HG03432 (cell line): Measurements from ENCODE around the gene MARCHF2.

Experiments used
- ATAC-seq: cut with Tn5 transposase; IDR thresholded peaks from one replicate; pipeline ENCODE4 v1.9.1; 2021; ENCODE audit warnings: mild to moderate bottlenecking, moderate library complexity; ENCODE audit not compliant: unreplicated experiment

Gene MARCHF2

DNA sequence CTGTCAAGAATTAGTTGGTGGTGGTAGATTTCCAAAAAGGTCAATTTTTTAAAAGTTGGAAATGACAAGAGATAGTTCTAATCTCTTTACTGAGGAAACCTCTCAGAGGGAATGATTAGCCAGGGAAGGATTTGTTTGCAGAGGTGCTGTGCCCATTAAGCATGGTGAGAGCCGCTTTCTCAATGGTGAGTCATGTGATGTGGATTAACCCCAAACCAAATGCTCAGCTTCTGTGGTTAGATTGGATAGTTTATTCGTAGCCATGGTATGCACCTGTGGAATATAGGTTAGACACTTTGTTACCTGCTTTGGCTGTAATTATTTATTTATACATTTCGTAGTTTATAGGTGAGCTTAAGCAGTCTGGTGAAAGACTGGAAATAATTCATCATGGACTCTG is 38.8 kb downstream of the MARCHF2 start:
- ATAC-seq: no peak

DNA sequence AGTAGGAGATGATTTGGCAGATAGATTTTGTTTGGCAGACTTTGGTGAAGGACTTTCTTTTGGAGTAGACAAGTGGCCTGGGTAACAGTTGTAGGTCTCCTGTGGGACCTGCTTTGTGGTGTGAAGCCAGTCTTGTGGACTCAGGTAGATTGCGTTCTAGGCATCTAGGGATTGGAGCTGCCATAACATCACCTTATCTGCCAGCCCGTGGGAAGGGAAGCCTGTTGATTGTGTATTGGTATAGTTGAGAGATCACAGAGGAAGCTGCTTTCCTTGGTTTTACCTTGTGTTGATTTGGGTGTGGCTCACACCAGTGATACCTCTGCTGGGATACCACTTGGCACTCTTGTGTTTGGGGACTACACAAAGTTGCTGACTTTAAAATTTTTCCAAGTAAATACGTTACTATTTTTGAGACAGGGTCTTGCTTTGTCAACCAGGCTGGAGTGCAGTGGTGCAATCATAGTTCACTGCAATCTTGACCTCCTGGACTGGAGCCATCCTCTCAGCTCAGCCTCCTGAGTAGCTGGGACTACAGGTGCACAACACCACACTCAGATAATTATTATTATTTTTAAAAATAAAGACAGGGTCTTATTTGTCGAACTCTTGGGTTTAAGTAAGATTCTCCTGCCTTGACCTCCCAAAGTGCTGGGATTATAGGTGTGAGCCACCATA is 39.5 kb downstream of the MARCHF2 start:
- no peak for ATAC-seq

DNA sequence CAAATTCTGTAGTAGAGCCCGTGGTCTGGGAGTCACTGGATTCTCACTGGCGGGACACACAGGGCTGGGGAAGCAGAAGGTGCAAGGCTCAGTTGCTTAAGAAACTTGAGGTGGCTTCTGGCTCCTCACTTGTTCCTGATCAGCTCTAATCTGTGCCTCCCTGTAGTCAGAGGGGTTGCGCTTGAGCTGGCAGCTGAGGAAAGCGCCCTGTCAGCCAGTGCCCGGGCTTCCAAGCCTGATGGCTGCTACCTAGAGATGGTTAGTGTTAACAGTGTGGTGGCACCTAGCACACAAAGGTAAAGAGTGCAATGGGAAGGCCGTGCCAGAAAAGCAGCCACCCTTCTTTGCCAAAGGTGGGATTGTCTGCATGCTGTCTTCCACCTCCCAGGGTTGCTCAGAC is 40.5 kb downstream of the MARCHF2 start:
- ATAC-seq: no peak

GRCh38 chr19:8454218-8454617 is 41.1 kb downstream of the MARCHF2 start:
- no peak for ATAC-seq

DNA sequence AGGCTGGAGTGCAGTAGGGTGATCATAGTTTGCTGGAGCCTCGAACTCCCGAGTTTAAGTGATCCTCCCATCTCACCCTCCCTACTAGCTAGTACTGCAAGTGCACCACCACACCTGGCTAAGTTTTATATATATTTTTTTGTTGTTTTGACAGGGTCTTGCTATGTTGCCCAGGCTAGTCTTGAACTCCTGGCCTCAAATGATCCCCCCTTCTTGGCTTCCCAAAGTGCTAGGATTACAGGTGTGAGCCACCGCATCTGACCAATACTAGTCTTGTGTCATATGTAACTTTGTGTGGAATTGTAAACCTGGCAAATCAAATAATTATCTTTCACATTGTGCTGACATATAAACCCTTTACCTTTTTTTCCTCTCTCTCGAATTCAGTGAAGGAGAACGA is 41.9 kb downstream of the MARCHF2 start:
- no peak for ATAC-seq

- ATAC-seq: no peak
Measured at GRCh38 chr19:8456064-8456463, 43.0 kb downstream of the MARCHF2 start.

GRCh38 chr19:8457209-8457608 is 44.1 kb downstream of the MARCHF2 start:
- ATAC-seq: no peak

DNA sequence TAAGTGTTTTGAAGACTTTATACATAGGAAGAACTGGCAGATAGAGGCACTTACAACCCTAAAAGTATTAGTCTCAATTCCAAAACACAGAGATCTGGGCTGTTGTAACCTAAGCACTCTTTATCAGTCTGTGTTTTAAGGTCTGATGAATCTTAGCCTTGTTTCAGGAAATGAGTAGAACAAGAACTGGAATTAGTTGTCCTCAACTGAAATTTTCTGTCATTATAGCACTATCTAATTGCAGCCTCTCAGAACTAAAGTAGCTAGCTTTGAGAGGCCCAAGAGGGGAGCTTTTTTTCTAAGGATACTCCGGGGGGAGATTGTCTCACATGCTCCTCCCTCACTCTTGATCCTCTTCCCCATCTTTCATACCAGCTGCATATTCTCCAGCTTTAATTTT is 44.7 kb downstream of the MARCHF2 start:
- ATAC-seq: no peak

GRCh38 chr19:8458380-8458779 is 45.3 kb downstream of the MARCHF2 start:
- no peak for ATAC-seq

DNA sequence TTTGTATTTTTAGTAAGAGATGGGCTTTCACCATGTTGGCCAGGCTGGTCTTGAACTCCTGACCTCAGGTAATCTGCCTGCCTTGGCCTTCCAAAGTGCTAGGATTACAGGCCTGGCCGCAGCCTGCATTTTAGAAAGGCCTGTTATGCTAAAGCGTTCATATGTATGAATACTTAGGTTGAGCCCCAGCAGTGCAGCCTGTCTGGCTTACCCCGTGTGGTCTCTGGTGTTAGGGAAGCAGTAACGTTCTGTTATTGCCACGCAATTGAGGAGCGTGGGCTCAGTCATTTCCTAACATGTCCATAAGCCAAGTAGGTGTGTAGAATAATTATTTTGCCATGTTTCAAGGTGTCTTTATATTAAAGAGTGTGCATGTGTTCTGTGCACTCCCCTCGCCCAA is 46.0 kb downstream of the MARCHF2 start:
- no peak for ATAC-seq

DNA sequence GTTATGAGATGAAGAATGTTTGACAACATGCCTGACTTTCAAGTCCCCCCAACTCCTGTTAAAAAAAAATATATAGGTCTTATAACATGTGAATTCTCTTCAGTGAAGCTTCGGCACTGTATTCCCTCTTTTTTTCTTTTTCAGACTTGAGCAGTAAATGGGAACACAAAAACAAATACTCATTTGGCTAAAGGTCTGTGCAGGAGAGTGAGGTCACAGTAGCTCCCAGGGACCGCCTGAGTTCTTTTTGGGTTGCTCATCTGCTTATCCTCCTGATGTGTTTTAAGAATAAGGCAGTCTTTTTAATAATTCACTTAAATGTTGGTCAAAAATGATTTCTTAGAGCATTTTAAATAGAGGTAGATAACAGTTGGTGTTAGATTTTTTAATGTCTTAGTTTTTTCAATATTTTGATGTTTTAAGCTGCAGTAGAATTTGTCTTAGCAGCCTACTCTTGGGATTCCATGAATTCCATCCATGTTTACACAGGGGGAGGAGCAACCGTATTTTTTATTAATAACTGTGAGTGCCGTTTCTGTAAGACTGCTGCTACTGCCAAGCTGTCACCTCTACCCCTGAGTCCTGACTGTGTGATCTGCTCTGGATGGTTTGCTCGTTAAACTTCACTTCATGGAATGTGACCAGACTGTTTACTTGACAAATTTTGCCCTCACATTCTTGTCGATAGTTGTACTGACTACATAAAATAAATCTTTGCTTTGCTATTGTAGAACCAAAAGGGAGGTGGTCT is 46.6 kb downstream of the MARCHF2 start:
- ATAC-seq: no peak

DNA sequence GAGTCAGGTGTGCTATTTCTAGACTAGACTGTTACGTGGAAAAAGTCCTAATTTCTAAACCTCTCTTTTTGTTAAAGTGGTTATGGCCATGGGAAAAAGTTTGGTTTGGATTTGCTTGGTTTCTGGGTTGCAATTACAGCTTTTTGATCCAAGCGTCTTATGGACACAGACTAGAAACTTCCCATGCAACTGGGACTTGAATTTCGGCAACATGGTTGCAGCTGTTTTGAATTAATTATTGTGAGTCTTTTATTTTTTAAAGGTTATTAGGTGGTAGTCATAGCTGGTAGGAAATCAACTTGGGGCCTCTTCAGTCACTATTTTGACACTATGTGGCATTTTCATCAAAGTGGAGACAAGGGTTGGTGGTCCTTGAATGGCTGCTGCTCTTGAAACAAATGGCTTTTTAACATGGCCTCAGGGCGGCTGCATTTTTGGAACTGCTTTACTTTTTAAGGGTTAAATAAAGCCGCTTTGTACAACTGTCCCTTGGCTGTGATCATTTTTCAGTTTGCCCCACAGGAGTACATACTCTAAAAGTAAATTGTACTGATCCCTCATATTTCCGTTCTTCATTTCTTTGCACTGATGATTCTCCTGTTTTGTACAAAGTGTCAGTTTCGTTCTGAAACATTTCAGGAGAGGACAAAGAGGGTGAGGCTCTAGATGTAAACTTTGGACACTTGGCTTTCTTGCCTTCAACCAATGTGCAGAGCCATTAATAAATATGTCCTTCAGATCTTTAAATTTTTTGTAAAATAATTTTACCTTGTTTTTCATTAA is 47.6 kb downstream of the MARCHF2 start:
- no peak for ATAC-seq

- ATAC-seq: no peak
Measured at GRCh38 chr19:8461376-8461775, 48.3 kb downstream of the MARCHF2 start.

GRCh38 chr19:8461891-8462290 is 48.8 kb downstream of the MARCHF2 start:
- no peak for ATAC-seq

GRCh38 chr19:8462571-8462970 is 49.5 kb downstream of the MARCHF2 start:
- ATAC-seq: no peak

DNA sequence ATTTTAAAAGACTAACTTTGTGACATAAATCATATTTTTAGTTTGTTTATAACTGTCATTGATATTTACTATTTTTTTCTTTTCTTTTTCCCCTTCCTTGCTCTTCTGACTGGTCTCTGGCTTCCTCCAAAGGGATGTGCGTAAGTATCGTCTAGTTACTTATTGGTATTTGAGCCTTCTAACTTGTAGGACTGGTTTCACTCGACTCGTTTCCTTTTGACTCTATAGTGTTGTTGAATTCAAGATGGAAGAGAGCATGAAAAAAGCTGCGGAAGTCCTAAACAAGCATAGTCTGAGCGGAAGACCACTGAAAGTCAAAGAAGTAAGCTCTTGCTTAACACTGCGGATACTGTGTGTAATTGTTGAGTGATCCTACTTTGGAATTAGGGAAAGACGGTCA is 50.3 kb downstream of the MARCHF2 start:
- no peak for ATAC-seq

- no peak for ATAC-seq
Measured at GRCh38 chr19:8466018-8466417, 52.9 kb downstream of the MARCHF2 start.

DNA sequence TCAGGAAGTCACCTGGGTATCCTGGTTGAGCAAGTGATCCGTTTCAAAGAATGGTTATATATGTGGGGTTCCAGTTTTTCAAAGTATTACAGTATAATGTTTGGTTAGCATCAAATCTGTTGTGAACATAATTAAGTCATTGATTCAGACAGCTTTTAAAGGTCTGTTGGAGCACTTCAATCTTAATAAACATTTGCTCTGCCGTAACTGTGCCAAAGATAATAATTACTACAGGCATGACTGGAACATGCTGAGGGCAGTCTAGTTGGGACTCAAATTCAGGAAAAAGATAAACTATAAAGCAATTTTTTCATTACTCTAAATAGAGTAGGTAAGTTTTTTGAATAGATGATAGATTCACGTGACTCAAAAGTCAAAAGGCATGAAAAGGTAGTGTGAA is 55.0 kb downstream of the MARCHF2 start:
- ATAC-seq: no peak

DNA sequence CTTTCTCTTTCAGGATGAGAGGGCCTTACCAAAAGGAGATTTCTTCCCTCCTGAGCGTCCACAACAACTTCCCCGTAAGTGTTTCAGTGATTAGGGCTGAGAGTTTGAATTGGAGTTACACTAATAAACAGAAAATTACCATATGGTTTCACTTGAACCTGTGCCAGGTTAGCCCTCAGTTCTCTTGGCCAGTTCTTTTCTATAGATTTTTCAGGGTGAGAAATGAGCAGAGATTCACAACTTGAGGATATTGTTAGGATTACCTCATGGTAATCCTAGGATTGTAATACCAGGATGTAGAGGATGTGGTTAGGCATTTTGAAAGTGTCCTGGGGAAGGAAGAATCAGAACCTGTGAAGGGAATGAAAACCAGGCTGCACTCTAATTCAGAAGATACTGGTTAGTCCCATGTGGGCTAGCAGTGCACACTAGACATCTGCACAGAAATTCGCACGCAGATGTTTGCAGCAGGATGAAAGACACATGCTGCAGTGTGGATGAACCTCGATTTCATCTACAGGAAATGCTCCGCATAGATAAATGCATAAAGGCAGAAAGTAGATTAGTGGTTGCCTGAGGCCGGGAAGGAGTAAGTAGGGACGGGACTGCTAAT is 55.8 kb downstream of the MARCHF2 start:
- no peak for ATAC-seq

DNA sequence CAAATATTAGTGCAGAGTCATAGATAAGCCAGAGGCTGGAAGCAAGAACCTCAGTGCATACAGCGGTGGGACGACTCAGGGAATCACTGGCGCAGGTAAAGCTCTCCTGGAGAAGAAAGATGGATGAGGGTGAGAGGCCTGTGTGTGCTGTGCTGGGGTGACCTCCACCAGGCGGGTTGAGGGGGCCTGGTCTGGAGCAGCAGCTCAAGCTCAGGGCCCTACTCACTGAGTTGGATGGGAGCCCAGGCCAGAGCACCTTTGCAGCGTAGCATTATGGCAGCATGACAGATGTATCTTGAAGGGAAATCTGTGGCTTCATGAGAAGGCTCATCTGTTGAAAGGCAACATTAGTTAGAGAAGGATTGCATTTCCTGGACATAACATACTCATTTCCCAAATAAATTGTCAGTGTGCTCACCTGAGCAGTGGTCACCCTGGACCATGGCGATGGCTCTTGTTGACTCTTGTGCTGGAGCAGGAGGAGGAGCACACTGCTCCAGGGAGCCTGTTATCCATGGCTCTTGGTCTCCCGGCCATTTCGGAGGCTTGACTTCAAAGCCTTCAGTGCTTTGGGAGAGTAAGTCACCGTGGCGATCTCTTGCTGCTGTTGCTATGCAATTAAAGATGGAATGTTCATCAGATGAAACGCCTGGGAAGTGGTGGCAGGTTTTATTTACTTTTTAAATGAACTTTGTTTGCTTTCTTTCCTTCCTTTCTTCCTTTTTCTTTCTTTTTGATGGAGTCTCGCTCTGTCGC is 56.7 kb downstream of the MARCHF2 start:
- ATAC-seq: no peak
